A204.1 (cell line): ENCODE results near the gene SPCS3.
"Not testable (repeated sequence)": the region's sequence is repeated elsewhere in the genome, so short reads cannot be mapped to it uniquely, and the experiment has no call there.

Experiments
- FAIRE-seq: peaks from 2 replicates; lab custom pipeline; 2012; peaks lifted over from hg19 to GRCh38; lab: Jason Lieb, UNC

SPCS3 gene

DNA sequence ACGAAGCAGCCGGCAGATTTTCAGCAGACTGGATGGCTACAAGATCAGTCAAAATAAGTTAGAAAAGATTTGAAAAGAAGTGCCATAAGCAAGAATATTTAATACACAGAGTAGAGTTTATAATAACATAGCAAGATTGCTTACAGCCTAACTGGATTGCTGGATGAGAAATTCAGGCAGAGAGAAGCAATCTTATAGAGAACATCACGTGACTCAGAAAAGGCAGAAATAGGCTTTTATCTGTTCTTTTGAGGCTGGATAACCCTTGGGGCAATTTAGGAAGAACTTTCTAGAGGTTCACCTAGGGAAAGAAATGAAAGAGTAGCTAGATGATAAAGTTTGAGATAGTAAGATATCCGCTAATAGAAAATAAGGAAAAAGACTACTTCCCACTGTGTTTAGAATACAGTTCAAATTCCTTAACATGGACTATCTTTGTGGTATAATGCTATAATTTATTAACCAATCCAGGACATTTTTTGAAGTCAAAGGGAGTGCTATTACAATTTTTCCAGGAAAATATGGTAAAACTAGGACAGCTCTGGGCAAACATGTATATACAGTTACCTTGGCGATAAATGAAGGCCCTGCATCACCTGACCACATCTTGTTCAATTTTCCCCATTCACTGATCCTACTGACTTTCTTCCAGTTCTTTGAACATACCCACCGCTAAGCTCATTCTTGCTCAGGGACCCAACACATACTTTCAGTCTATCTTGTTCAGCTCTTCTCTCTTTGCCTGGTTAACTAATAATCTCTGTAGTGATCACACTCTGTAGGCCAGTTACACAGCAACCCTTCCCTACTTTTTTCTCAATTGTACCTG lies 12.7 kb upstream of the SPCS3 start:
- FAIRE-seq: no peak

- FAIRE-seq: no peak
Observed at GRCh38 chr4:176307666-176307930, 12.2 kb upstream of the SPCS3 start.

- no peak for FAIRE-seq
Observed at GRCh38 chr4:176308441-176308840, 11.3 kb upstream of the SPCS3 start.

GRCh38 chr4:176309046-176309445 lies 10.7 kb upstream of the SPCS3 start:
- FAIRE-seq: no peak

GRCh38 chr4:176309772-176310171 lies 10.0 kb upstream of the SPCS3 start:
- no peak for FAIRE-seq

DNA sequence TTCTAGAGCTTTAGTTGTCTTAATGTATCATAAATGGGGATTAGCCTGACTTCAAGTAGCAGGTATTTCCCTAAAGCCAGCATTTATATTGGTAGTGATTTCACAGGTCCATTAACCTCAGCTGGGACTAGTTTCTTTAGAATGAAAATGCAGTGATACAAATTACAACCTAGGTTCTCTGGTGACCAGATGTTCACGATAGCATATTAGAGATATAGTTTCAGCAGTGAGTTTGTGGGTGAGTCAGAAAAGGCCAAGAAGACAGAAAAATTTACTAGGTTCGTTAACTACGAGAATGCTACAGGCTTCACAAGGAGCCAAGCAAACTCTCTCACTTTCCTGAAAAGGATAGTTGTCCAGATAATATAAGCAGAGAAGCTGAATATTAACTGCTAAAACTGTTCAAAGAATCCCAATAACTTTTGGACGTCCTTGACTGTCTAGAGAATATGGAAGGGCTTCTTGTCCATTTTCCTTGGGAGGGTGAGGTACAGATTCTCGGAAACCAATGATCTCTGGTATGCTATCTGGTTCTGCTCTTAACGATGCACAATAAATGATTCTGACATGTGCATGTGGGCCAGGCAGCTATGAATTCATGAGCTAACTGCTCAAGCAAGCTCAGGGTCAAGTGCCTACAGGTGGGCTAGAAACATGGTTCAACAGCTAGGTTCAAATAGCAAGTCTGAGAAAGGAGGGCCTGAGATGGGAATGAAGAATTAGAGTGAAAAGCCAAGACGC lies 6.0 kb upstream of the SPCS3 start:
- FAIRE-seq: no peak

- no peak for FAIRE-seq
Observed at GRCh38 chr4:176319151-176319703, 539 bp upstream of the SPCS3 start.

GRCh38 chr4:176320340-176320975 lies 692 bp downstream of the SPCS3 start:
- FAIRE-seq: no peak

- no peak for FAIRE-seq
Observed at GRCh38 chr4:176320976-176321361, 1.2 kb downstream of the SPCS3 start.

- no peak for FAIRE-seq
Observed at GRCh38 chr4:176321589-176321988, 1.8 kb downstream of the SPCS3 start.

DNA sequence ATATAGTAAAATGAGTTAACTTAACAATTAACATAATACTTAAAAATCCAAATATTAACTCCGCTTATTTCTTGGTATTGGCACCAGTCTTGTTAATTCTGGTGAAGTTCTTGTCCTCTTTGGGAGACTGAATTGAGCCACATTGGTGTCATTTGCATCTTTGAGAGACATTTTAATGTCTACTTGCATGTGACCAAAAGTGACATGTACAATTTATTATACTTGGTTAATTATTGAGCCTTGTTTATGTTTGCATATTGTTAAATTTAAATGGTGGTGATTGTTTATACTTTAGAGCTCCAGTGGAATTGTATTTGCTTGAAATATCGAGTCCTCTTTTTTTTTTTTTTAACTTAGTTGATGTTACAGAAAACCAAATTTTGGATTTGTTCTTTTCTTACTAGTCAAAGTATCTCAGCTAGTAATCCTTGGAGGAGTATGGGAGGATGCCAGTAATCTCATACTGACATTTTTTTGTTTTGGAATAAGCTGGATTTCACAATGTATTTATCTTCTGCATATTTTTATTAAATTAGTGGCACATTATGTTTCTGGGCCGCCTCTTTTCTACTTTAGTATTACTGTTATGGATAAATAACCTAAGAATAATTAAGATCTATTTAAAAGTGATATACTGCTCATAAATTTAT lies 3.9 kb downstream of the SPCS3 start:
- FAIRE-seq: no peak

- FAIRE-seq: not testable (repeated sequence)
Observed at GRCh38 chr4:176324876-176325275, 5.1 kb downstream of the SPCS3 start.

DNA sequence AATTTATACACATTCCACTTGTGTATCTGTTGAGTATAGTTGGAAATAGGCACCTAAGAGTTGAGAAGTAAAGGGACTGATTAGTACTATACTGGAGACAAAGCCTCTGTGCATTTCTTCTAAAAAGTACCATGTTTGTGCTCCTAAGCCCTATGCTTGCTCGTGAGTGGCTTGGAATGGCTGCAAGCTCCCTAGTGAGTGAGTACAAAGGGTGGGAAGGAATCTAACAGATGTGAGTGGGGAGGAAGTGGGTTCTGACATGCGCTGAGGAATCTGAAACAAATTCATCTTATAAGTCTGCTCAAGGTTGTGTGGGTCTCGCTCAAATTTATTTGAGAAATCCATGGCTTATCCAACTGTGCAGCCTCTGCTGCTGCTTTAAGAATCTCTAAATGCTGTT lies 13.3 kb downstream of the SPCS3 start:
- FAIRE-seq: no peak

GRCh38 chr4:176334066-176334465 lies 14.3 kb downstream of the SPCS3 start:
- FAIRE-seq: no peak

GRCh38 chr4:176335421-176335820 lies 15.7 kb downstream of the SPCS3 start:
- FAIRE-seq: no peak

DNA sequence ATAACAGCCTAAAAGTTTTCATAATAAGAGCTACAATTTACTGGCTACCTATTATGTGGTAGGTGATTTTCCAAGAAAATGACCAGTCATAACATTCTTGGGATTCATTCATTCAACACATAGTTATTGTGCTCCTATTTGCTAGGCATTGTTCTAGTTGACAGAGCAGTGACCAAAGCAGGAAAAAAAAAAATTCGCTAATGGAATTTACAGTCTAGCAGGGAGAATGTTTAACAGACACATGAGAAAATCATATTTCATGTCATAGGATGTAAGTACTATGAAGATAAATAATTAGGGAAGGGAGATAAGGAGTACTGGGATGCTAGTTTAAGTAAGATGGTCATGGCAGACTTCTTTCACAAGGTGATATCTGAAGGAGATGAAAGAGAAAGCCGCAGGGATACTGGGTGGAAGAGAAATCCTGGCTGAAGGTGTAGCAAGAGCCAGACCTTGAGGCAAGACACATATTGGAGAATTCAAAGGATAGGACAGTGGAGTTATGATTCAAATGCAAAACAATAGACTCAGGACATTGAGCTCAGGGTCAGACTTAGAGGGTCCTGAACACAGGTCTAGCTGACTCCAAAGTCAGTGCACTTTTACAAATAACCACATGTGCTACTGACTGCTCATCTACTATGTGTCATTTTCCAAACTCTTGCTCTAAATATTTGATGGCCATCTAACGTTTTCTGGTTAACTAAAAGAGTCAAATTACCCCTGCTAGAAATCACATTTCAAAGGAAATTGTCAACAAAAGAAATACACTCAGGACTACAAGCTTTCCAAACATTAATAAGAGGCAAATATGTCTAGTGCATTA lies 20.4 kb downstream of the SPCS3 start:
- no peak for FAIRE-seq

GRCh38 chr4:176340871-176341685 lies 21.3 kb downstream of the SPCS3 start:
- peak; percentile 95 for FAIRE-seq

- no peak for FAIRE-seq
Observed at GRCh38 chr4:176342384-176342783, 22.6 kb downstream of the SPCS3 start.

GRCh38 chr4:176343286-176343685 lies 23.5 kb downstream of the SPCS3 start:
- no peak for FAIRE-seq

DNA sequence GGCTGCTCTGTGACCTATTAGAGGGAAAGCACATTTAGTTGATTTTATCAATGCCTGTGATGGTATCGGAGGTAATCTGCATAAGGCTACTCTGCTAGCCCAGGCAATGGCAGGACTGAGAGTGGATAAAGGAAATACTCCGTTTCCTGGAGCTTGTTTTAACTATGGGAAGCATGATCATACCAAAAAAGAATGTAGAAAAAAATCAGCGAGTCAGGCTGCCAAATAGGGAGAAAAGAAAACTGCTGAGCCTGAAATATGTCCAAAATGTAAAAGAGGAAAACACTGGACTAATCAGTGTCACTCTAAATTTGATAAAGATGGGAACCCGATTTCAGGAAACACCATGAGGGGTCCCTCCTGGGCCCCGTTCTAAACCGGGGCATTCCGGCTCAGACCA lies 25.6 kb downstream of the SPCS3 start:
- not testable (repeated sequence) for FAIRE-seq

DNA sequence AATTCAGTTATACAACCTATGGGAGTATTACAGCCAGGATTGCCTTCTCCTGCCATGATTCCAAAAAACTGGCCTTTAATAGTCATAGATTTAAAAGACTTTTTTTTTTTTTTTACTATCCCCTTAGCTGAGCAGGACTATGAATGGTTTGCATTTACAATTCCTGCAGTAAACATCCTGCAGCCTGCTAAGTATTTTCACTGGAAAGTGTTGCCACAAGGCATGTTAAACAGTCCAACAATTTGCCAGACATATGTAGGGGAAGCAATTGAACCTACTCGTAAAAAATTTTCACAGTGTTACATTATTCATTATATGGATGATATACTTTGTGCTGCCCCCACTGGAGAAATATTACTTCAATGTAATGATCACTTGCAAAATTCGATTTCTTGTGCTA lies 27.1 kb downstream of the SPCS3 start:
- FAIRE-seq: not testable (repeated sequence)
